HFFc6 (cell line): ENCODE measurements around the gene IL1RAP. TPM values are rescaled to one million over a fixed set of nuclear protein-coding genes. Genes with fewer than 3 reads are reported as not detected.

ENCODE experiments used
- DNase-seq: peaks from one replicate; pipeline ENCODE4 v3.0.0-alpha.2; 2018
- H3K27ac Mint-ChIP-seq: 2 replicates; pipeline ENCODE4 v1.8.0; 2020; ENCODE audit warnings: mild to moderate bottlenecking, mixed read lengths
- H3K27me3 Mint-ChIP-seq: 2 replicates; pipeline ENCODE4 v1.8.0; 2021; ENCODE audit warnings: mild to moderate bottlenecking, moderate library complexity, mixed read lengths; ENCODE audit not compliant: insufficient read depth
- H3K36me3 Mint-ChIP-seq: 2 replicates; pipeline ENCODE4 v1.8.0; 2021; ENCODE audit warnings: low read depth, mixed read lengths
- H3K4me1 Mint-ChIP-seq: 2 replicates; pipeline ENCODE4 v1.8.0; 2020; ENCODE audit warnings: low read depth, mixed read lengths
- H3K4me3 Mint-ChIP-seq: 2 replicates; pipeline ENCODE4 v1.8.0; 2020; ENCODE audit warnings: mild to moderate bottlenecking, moderate library complexity, mixed read lengths
- H3K9me3 Mint-ChIP-seq: 2 replicates; pipeline ENCODE4 v1.8.0; 2020; ENCODE audit warnings: mild to moderate bottlenecking, mixed read lengths
- total RNA-seq, 6 experiments: library from RNA; stranded (reverse); fragmentation: NEBNext Ultra II Directional; extraction: Animal tissue kit (Norgen Biotek cat#: 25700); gene quantifications; 2 replicates in 1 of 6; 3 replicates in 5 of 6; pipeline ENCODE4 v1.2.3, GENCODE V29; 2021
- TF ChIP-seq, protein P1 (sequence below): fragments of 200-600 bp; sonication (generic); IDR thresholded peaks from 2 replicates; pipeline ENCODE4 v1.5.0; 2021; ENCODE audit warnings: antibody characterized with exemption, mild to moderate bottlenecking

Gene IL1RAP
- total RNA-seq, 6 experiments from 2014 or later = 3.4 to 6.7 (median 5.3) TPM

DNA sequence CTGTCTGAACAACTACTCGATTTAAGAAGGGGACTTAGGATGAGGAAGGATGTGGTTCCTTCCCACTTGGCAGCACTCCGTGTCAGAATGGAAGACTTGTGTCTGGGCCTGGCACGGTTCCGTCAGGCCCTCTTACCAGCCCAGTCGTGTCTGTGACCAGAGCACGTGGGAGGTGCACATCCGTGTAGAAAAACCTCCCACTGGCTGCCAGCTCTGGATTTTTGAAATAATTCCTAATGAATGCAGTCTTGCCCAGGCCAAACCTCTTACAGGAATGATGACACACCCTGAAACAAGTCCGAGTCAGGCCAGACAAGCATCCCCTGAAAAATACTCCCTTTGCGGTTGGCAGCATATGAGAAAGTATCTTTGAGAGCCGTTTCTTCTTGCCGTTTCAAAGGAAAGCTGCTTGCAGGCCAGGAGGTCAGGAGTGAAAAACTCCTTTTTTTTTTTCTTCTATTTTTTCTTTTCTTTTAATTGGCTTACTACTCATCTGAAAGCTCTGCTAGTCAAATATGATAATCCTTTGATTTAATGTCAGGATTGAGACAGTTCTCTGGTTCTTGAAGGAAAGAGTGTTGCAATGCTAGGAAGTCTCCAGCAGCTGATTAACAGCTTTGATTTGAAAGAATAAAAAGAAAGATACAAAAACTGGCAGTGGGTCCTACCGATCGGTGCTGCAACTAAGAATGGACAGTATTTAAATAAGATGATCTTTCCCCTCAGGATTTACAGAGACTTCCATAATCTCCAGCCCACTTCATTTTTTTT lies 19.8 kb downstream of the IL1RAP start:
- DNase-seq = peak; percentile 75
- TF ChIP-seq, protein P1, sequence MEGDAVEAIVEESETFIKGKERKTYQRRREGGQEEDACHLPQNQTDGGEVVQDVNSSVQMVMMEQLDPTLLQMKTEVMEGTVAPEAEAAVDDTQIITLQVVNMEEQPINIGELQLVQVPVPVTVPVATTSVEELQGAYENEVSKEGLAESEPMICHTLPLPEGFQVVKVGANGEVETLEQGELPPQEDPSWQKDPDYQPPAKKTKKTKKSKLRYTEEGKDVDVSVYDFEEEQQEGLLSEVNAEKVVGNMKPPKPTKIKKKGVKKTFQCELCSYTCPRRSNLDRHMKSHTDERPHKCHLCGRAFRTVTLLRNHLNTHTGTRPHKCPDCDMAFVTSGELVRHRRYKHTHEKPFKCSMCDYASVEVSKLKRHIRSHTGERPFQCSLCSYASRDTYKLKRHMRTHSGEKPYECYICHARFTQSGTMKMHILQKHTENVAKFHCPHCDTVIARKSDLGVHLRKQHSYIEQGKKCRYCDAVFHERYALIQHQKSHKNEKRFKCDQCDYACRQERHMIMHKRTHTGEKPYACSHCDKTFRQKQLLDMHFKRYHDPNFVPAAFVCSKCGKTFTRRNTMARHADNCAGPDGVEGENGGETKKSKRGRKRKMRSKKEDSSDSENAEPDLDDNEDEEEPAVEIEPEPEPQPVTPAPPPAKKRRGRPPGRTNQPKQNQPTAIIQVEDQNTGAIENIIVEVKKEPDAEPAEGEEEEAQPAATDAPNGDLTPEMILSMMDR = no peak
- H3K9me3 Mint-ChIP-seq = no peaks in the 10 kb centered on the region
- no peaks in the 10 kb centered on the region for H3K27me3 Mint-ChIP-seq
- peak overlapping the region; percentile 21; the same call in 1 of the 2 replicates for H3K4me3 Mint-ChIP-seq
- H3K4me1 Mint-ChIP-seq = peaks cover 28% of the 10 kb centered on the region
- no peaks in the 10 kb centered on the region for H3K36me3 Mint-ChIP-seq
- H3K27ac Mint-ChIP-seq = peak overlapping the region; percentile 88

DNA sequence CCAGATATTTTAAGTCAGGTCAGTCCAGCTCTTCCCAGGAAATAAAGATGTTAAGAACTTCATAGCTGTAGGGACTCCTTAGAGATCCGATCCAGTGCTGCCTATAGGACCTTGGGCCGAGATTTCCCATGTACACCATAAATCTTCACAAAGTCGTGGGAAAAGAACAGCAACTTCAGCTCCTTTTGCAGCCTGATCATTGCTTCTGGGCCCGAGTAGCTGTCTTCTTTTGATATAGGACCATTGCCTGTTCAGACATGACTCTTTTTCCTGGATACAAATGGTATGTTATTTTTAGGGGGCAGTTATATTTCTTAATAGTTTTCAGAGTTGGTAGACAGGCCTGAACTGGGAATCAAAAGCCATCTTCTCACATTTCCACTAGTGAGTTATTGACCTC lies 20.5 kb downstream of the IL1RAP start:
- H3K4me1 Mint-ChIP-seq = peaks cover 28% of the 10 kb centered on the region
- DNase-seq = no peak
- TF ChIP-seq, protein P1 = no peak
- H3K4me3 Mint-ChIP-seq = peak overlapping the region; percentile 21; the same call in 1 of the 2 replicates
- H3K27ac Mint-ChIP-seq = peak overlapping the region; percentile 88
- H3K27me3 Mint-ChIP-seq = no peaks in the 10 kb centered on the region
- H3K36me3 Mint-ChIP-seq = no peaks in the 10 kb centered on the region
- H3K9me3 Mint-ChIP-seq = no peaks in the 10 kb centered on the region

DNA sequence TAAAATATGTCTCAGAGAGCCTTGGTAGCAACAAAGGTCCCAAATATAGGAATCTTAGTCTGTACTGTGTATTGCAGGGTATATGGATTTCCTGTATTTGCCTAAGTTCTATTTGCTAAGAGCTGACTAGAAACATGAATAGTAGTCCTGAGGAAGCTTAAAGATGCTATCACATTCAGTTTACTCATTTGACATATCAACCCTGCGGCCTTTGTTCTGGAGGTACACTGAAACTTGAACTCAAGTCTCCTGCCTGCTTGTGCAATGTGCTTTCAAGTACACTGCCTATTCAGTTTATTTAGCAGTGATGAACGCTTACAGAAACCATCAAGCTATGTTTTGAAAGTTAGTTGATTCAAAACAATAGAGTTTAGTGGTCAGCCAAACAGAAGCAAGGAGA lies 21.1 kb downstream of the IL1RAP start:
- TF ChIP-seq, protein P1 = no peak
- peak overlapping the region; percentile 29; the same call in 1 of the 2 replicates for H3K27ac Mint-ChIP-seq
- H3K4me1 Mint-ChIP-seq = peaks cover 28% of the 10 kb centered on the region
- H3K4me3 Mint-ChIP-seq = no peak overlapping the region
- H3K27me3 Mint-ChIP-seq = no peaks in the 10 kb centered on the region
- no peaks in the 10 kb centered on the region for H3K9me3 Mint-ChIP-seq
- no peak for DNase-seq
- H3K36me3 Mint-ChIP-seq = no peaks in the 10 kb centered on the region

DNA sequence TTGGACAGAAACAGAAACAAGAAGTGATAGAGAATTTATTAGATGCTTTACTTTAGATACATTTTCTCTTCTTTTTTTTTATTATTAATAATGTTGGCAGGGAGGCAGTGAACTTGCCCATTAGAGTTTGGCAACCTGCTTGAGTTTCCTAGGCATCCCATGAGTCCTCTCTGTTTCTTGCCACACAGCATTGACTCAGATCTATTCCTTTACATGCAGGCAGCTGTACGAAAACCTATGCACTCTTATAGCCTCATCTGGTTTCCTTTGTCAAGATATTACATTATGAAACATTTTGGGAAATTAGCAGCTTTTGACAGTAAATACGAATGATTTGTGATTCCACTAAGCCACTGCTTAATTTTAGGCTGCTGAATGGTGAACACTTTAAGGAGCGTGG lies 23.3 kb downstream of the IL1RAP start:
- Mint-ChIP-seq H3K4me3 (no peak overlapping the region), H3K9me3 (no peaks in the 10 kb centered on the region), H3K36me3 (no peaks in the 10 kb centered on the region), H3K27me3 (no peaks in the 10 kb centered on the region), H3K27ac (no peak overlapping the region), H3K4me1 (peaks cover 28% of the 10 kb centered on the region)
- TF ChIP-seq, protein P1 = no peak
- no peak for DNase-seq

DNA sequence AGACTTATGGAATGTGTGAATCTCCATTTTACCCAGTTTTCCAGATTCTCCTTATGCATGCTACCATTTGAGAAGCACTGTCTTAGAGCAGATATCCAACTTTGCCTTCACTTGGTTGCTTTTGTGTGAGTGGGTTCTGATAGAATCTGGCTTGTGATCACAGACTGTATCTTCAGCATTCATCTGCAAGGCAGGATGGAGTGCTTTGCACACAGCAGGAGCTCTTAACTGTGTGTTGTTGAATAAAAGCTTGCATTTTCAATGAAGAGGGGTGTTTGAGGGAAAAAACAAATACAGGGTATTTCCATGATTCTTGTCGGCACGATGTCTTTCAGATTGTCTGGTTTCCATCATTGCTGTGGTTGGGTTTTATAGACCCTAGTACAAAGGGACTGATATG lies 24.4 kb downstream of the IL1RAP start:
- Mint-ChIP-seq H3K4me3 (no peak overlapping the region), H3K27me3 (no peaks in the 10 kb centered on the region), H3K4me1 (peaks cover 22% of the 10 kb centered on the region), H3K9me3 (no peaks in the 10 kb centered on the region), H3K36me3 (no peaks in the 10 kb centered on the region), H3K27ac (no peak overlapping the region)
- no peak for DNase-seq
- TF ChIP-seq, protein P1 = no peak
